ENCODE results near the gene SORCS2.

The SORCS2 gene

DNA sequence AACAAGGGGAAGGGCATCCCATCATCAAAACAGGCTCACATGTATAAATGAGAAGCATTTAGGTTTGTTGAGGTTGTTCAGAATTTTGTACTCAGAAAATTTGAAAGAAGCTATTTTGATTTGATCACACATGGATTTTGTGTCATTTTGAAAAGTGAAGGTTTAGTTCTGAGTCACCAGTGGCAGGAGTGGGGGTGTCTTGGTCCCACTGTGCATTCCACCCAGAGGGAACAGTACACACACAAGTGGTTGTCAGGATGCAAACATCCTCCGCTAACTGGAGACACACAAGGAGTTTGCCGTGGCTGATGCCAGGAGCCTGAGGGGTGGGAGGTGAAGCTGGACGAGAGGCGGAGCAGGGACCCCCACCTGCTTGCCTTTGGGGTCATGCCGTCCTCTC lies 440.6 kb downstream of the SORCS2 start:
- no peak for DNase-seq (ENCODE audit: extremely low read depth, insufficient read length)
- H3K27me3 ChIP-seq (replicated peaks; ENCODE audit: control insufficient read depth, insufficient read depth, low read length): peaks cover 1% of the 10 kb centered on the region; the same call in 1 of the 2 replicates
- H3K36me3 ChIP-seq (ENCODE audit: control insufficient read depth, insufficient read depth, low read length): no peaks in the 10 kb centered on the region
- H3K4me3 ChIP-seq (replicated peaks; ENCODE audit: low read depth, low read length): no peak overlapping the region
- TF ChIP-seq, protein P1, sequence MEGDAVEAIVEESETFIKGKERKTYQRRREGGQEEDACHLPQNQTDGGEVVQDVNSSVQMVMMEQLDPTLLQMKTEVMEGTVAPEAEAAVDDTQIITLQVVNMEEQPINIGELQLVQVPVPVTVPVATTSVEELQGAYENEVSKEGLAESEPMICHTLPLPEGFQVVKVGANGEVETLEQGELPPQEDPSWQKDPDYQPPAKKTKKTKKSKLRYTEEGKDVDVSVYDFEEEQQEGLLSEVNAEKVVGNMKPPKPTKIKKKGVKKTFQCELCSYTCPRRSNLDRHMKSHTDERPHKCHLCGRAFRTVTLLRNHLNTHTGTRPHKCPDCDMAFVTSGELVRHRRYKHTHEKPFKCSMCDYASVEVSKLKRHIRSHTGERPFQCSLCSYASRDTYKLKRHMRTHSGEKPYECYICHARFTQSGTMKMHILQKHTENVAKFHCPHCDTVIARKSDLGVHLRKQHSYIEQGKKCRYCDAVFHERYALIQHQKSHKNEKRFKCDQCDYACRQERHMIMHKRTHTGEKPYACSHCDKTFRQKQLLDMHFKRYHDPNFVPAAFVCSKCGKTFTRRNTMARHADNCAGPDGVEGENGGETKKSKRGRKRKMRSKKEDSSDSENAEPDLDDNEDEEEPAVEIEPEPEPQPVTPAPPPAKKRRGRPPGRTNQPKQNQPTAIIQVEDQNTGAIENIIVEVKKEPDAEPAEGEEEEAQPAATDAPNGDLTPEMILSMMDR (IDR thresholded peaks at IDR 0.05; ENCODE audit: insufficient read depth, low read length, poor library complexity, severe bottlenecking): no peak

DNA sequence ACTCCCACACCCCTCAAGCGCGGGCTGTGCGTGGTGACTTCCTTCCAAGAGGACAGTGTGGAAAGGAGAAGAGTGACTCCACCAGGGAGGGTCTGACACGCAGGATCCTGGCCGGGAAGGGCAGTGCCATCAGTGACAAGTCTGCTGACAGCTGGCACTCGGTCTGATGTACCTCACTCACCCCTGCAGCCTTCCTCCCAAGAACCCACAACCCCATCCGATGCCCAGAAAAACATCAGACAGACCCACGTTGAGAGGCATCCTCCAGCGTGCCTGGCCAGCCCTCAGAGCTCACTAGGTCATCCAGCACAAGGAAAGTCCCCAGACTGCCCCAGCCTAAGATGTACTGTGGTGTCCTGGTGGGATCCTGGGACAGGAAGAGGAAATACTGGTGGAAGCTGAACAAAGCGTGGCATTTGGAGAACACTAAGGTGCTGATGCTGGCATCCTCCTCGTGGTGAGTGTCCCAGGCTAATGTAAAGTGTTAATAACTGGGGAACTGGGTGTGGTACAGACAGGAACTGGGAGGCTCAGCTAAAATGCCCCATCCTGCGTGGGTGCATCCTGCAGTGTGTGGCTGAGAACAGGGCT lies 442.4 kb downstream of the SORCS2 start:
- no peak for DNase-seq (ENCODE audit: extremely low read depth, insufficient read length)
- Histone ChIP-seq H3K27me3 (replicated peaks; ENCODE audit: control insufficient read depth, insufficient read depth, low read length) (peaks cover 1% of the 10 kb centered on the region; the same call in 1 of the 2 replicates), H3K4me3 (replicated peaks; ENCODE audit: low read depth, low read length) (no peak overlapping the region), H3K36me3 (ENCODE audit: control insufficient read depth, insufficient read depth, low read length) (no peaks in the 10 kb centered on the region)
- TF ChIP-seq, protein P1 (IDR thresholded peaks at IDR 0.05; ENCODE audit: insufficient read depth, low read length, poor library complexity, severe bottlenecking): no peak

DNA sequence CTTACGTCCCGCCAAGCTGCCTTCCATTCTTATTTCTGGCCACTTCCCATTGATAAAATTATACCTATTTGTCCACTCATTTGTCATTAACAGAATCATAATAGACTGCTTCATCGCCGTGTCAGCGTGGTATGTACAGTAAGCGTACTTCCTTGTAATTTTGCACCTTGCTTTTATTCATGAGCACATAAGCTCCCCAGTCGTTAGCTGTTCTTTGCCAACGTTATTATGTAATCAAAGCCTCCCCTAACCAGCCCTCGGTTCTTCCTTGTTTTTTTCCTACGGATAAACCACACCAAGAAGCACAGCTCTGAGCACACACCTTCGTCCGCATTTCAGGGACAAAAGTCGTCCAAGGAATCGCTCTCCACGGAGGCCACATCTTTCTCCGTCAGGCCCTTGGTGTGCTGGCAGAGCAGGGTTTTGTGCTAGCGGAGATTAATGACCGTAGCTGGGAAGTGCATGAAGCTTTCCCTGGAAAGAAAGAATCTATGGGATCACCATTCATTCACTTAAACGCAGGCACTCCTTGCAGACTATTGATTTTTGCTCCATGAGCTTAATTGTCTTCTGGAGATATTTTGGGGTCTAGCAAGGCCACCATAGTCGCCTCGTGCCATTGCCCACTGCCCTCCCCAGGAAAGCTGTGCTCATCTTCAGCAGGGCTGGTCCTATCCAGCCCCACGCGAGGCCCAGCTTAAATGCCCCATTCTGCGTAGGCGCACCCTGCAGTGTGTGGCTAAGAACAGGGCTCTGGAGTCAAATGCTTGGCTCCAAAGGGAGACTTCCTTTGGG lies 443.3 kb downstream of the SORCS2 start:
- Histone ChIP-seq H3K4me3 (replicated peaks; ENCODE audit: low read depth, low read length) (no peak overlapping the region), H3K27me3 (replicated peaks; ENCODE audit: control insufficient read depth, insufficient read depth, low read length) (peaks cover 1% of the 10 kb centered on the region; the same call in 1 of the 2 replicates), H3K36me3 (ENCODE audit: control insufficient read depth, insufficient read depth, low read length) (no peaks in the 10 kb centered on the region)
- DNase-seq (ENCODE audit: extremely low read depth, insufficient read length): no peak
- TF ChIP-seq, protein P1 (IDR thresholded peaks at IDR 0.05; ENCODE audit: insufficient read depth, low read length, poor library complexity, severe bottlenecking): no peak

DNA sequence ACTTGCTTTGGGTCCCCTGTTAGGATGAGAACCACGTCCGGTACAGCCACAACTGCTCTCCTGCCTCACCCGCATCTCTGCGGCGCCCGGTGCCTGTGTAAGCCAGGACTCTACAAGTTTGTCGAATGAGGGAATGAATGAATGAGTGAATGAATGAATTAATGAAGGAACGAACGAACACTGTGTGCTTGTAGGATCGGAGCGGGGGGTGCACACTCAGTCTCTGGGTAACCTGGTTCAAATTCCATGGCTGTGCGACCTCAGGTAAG lies 443.8 kb downstream of the SORCS2 start:
- TF ChIP-seq, protein P1 (IDR thresholded peaks at IDR 0.05; ENCODE audit: insufficient read depth, low read length, poor library complexity, severe bottlenecking): no peak
- Histone ChIP-seq H3K27me3 (replicated peaks; ENCODE audit: control insufficient read depth, insufficient read depth, low read length) (peaks cover 1% of the 10 kb centered on the region; the same call in 1 of the 2 replicates), H3K36me3 (ENCODE audit: control insufficient read depth, insufficient read depth, low read length) (no peaks in the 10 kb centered on the region), H3K4me3 (replicated peaks; ENCODE audit: low read depth, low read length) (no peak overlapping the region)
- DNase-seq (ENCODE audit: extremely low read depth, insufficient read length): no peak

DNA sequence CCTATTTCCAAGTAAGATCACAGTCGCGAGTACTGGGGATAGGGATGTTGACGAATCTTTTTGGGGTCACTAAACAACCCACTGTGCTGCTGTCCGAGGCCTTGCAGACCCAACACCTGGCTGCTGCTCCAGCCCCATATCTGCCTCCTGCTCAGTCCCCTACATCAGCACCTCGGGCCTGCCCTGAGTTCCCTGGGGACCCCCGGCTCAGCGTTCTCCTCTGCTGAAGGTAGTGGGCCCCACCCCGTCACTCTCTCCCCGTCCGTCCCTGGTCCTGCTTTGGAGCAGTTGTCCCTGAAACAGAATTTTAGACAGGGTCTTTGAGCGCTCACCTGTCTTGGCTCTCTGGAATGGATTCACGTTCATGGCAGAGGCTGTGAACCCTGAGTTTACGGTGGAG lies 444.8 kb downstream of the SORCS2 start:
- TF ChIP-seq, protein P1 (IDR thresholded peaks at IDR 0.05; ENCODE audit: insufficient read depth, low read length, poor library complexity, severe bottlenecking): no peak
- DNase-seq (ENCODE audit: extremely low read depth, insufficient read length): no peak
- Histone ChIP-seq H3K36me3 (ENCODE audit: control insufficient read depth, insufficient read depth, low read length) (no peaks in the 10 kb centered on the region), H3K27me3 (replicated peaks; ENCODE audit: control insufficient read depth, insufficient read depth, low read length) (peaks cover 1% of the 10 kb centered on the region; the same call in 1 of the 2 replicates), H3K4me3 (replicated peaks; ENCODE audit: low read depth, low read length) (no peak overlapping the region)

Measured in GM06990 (cell line).